HG03571 (cell line): ENCODE data around the gene OR2Y1.
"Not testable (repeated sequence)": the region's sequence is repeated elsewhere in the genome, so short reads cannot be mapped to it uniquely, and the experiment has no call there.

ENCODE experiments used
- ATAC-seq: cut with Tn5 transposase; IDR thresholded peaks from one replicate; pipeline ENCODE4 v1.9.1; 2021; ENCODE audit not compliant: unreplicated experiment

The OR2Y1 gene, protein sequence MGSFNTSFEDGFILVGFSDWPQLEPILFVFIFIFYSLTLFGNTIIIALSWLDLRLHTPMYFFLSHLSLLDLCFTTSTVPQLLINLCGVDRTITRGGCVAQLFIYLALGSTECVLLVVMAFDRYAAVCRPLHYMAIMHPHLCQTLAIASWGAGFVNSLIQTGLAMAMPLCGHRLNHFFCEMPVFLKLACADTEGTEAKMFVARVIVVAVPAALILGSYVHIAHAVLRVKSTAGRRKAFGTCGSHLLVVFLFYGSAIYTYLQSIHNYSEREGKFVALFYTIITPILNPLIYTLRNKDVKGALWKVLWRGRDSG

DNA sequence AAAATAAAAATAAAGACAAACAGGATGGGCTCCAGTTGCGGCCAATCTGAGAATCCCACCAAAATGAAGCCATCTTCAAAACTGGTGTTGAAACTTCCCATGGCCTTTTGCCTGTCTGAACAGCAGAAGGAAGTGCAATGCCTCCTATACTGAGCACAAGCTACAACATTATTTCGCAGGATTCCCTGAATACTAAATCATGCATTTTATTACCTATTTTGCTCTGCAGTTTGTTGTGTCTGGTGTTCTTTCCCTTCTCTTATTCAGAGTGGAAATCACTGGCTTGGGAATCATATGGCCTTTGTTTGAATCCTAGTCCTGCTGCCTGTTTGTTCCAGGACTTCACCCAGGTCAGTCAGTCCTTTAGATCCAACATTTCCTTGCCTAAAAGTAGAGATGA is at the start of gene OR2Y1:
Gene OR2Y1 (minus strand): TSS at position 101 of the 400 bp plus-strand sequence. CDS start 0 bp downstream, at position 101.
- no peak for ATAC-seq

DNA sequence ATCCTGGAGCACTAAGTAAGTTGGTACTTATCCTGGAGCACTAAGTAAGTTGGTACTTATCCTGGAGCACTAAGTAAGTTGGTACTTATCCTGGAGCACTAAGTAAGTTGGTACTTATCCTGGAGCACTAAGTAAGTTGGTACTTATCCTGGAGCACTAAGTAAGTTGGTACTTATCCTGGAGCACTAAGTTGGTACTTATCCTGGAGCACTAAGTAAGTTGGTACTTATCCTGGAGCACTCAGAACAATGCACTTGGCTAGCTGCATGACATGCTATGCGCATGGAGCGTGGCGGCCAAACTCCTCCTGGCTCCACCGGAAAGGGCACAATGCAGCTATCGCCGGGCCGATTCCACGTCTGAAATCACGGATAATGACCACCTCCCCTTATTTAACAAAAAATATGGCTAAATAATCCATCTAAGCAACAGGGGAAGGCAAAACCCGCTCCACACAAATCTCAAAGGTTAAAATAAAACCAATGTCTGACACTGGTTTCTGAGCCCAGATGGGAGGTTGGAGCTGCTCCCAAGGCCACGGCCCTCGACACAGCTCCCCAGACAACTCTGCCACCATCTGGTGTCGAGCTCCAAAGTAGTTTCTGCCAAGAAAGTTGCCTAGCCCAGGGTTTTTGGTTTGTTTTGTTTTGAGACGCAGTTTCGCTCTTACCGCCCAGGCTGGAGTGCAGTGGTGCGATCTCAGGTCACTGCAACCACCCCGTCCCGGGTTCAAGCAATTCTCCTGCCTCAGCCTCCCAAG is 49.0 kb upstream of the OR2Y1 start:
- ATAC-seq = not testable (repeated sequence)

DNA sequence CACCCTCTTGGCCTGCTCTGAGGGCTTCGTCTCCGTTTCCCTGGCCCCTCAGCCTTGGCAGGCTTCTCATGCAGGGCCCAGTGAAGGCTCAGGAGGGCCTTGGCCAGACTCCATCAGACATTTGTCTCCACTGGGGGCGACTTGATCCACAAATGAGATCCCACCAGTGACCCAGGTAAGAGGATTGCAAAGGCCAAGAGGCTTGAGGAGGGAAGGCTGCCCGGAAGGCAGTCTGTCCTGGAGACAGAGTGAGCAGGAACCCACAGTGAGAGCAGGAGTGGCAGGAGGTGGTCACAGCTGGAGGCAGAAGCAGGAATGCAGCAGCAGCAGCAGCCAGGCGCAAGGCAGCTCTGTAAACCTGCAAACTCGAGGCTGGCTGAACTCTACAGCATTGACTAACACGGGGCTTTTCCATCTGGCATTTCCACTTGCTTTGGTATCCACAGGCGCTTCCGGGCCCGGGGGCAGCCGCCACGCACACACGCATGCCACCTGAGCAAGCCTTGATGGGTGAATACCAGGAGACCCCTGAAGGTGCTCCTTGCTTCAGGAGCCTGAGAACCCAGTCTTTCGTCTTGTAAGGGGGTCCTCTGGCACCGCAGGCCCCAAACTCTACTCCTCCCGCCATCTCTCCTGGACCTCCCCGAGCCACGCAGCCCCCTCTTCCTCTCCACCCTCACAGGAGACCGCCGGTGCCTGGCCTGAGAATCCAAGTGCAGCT is 48.0 kb upstream of the OR2Y1 start:
- ATAC-seq = no peak

DNA sequence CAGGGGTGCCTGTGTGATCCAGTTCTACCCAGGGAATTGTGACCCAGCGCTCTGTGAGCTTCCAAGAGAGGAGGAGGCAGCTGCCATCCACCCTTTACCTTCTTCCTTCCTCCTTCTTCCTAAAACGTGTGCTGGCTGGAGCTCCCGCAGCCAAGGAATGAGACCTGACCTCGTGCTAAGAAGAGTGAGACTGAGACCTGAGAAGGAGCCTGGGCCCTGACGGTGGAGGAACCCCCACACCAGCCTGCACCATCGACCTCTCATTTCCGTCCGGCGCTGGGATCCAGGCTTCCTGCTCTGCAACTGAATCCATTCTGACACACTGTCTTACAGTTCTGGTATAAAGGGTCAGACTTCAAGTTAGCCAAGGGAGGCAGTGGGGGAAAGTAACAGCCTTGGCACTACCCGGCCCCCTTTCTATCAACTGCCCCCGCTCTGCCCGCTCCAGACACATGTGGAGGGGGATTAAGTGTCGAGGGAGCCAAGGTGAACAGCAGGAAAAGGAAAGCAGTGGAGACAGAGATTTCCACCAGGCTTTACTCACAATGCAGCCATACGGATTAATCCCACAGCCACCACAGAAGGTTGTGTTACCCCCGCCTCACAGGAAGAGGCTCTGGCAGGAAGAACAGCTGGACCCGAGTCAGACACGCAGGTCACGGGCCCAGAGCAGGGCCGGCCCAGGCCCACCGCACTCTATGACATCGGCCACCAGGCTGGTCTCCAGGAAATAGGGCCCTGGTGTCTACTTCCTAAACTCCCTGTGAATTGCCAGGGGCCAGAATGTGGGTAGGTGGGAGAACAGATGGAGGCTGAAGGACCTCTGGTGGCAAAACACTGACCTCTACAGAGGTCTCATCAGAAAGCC is 46.9 kb upstream of the OR2Y1 start:
- no peak for ATAC-seq

DNA sequence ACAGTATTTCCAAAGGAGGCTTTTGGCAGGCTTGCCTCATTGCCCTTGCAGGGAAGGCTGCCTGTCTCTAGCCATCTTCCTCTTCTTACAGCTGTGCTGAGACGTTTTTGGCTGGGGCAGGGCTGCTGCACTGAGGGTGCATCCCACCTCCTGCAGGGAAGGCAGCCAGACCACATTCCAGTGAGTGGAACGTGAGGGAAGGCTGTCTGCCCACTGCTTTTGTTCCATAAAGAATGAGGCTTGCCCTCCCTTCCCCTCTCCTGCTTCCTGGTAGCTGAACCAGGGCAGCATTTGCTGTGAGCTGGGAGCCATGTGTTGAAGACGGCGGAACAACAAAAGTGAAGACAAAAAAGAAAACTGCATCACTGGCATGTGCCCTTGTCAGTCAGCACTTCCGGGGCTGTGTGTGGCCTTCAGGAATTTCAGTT is 46.0 kb upstream of the OR2Y1 start:
- no peak for ATAC-seq

DNA sequence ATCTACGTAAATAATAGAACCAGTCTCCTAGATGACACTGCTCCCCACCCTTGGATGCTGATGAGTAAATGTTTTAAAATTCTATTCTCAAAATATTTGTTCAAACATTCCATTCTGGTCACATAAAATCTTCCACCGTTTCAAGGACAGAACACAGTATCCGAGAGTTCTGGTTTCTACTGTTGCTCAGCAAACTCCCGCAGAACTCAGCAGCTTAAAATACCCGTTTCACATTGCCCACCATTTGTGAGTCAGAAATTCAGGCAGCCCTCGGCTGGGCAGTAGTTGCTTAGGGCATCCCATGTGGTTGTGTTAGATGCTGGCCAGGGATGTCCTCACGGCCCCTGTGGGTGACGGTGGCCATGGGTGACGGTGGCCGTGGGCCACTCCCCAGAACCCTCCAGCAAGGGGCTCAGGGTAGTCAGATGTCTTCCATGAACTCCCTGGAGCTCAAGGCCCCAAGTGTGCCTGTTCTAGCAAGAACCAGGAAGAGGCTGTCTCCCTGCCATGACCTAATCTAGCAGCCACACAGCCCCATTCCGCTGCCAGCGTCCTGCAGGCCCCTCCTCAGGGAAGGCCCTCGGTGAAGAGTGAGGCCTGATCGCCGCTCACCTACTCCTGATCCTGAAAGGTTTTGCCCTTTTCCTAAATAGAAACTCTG is 45.4 kb upstream of the OR2Y1 start:
- no peak for ATAC-seq

DNA sequence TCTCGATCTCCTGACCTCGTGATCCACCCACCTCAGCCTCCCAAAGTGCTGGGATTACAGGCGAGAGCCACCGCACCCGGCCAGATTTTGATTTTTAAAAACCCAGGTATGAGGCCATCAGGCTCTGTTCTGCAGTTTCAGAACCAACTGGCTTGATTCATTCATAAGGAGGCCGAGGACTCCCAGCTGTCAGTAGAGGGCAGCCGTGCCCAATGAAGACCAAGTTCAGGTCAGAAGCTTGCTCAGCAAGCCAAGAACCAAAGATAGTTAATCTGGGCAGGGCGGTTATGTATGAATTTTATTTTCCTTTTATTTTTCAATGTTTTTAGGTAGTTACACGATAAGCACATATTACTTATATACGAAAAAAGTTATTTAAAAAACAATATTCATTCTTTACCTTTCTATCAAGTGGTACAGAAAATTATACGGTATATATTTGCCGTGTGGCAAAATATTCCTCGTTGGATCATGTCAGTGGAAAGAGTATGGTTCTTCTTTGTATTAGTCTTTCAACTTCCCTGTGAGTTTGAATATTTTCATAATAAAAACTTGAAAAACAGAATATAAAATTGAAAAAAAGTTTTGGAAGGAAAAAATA is 44.7 kb upstream of the OR2Y1 start:
- peak; percentile 65 for ATAC-seq

DNA sequence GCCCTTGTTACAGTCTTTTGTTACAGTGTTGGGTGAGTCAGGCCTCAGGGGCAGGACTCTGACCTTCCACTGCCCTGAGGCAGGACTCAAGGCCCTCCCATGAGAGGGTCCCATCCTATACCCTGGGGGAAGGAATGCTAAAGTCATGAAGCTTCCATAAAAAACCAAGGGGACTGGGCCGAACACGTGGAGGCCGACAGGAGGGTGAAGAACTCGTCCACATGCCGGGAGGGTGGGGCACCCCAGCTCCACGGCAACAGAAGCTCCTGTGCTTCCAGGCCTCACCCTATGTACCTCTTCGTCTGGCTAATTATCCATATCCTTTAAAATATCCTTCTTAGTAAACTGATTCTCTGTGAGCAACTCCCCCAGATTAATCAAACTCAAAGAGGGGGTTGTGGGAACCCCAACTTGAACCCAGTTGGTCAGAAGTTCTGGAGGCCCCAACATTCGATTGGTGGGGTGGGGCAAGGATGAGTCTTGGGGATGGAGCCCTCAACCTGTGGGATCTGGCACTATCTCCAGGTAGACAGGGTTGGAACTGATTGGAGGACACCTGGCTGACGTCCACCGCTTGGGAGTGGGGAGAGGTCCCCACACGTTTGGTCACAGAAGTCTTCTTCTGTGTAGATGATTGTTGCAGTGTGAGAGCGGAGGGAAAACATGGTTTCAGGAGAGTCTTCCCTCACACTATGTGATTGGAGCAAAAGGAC is 43.6 kb upstream of the OR2Y1 start:
- ATAC-seq = no peak

DNA sequence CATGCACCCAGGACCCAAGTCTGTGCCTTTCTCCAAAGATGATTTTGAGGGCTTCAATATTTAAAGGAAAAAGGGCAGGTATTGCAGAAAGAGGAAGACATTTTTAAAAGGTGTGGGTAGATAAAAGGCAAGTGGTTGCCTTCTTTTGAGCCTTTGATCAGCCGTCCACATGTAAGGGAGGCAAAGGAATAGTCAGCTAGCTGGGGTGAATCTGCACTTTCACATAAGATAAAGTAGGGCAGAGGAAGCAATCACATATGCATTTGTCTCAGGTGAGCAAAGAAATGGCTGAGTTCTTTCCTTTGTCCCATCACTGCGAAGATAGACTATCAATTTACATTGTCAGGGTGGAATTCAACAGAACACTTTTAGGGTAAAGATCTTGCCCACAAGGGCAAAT is 42.9 kb upstream of the OR2Y1 start:
- ATAC-seq = no peak

DNA sequence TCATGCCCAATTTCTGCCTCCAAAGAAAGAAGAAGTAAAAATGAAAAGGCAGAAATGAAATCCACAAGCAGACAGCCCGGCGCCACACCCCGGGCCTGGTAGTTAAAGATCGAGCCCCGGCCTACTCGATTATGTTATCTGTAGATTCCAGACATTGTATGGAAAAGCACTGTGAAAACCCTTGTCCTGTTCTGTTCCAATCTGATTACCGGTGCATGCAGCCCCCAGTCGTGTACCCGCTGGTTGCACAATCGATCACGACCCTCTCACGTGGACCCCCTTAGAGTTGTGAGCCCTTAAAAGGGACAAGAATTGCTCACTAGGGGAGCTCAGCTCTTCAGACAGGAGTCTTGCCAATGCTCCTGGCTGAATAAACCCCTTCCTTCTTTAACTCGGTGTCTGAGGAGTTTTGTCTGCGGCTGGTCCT is 42.1 kb upstream of the OR2Y1 start:
- not testable (repeated sequence) for ATAC-seq

DNA sequence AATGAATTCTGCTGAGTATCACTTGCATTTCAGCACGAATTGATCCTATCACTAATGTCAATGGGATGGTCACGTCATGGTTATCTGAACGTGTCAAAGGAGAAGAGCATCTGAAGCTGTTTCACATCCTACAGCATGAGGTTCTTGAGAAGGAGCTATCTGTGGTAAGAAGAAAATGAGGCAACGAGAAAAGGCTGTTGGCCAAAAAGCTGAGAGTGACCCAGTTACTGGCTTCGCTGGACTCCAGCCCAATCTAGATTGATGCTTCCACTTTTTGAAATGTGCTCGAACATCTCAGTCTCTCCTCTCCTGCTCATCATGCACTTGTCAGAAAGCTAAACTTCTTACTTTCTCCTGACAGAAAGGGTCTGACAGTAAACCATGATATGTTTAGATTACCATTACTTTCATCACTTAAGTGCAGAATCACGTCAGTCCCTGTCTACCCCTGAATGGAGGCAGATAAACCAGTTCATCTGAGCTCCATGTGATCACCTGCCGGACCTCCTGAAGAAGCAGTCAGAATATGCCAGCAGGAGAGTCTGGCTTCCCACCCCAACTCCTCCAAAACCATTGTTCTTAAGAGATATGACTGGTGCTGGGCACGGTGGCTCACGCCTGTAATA is 40.2 kb upstream of the OR2Y1 start:
- ATAC-seq = no peak

DNA sequence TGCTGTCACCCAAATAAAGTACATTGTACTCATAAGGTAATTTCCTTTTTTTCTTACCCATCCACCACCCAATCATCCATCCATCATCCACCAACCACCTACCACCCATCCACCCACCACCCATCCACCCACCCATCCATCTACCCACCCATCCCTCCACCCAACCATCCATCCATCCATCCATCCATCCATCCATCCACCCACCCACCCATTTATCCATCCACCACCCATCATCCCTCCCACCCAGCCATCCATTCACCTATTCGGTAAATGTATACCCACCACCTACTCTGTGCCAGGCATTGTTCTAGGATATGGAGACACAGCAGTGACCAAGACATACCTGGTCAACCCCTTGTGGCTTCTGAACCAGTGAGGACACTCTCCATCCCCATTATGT is 37.6 kb upstream of the OR2Y1 start:
- ATAC-seq = no peak

DNA sequence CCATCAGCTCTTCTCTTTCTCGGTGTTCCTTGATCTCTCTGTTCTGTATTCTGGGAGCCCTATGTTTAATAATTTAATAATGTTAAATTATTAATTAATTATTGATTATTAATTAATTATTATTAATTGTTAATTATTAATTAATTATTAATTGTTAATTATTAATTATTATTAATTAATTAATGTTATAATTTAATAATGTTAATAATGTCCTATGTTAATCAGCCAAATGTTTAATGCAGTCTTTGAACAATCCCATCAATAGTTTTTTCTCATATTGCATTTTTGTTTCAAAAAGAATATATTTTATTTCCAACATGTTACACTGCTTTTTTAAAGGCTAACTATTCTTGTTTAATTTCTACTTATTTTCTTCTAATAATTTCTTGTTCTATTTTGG is 36.5 kb upstream of the OR2Y1 start:
- no peak for ATAC-seq

DNA sequence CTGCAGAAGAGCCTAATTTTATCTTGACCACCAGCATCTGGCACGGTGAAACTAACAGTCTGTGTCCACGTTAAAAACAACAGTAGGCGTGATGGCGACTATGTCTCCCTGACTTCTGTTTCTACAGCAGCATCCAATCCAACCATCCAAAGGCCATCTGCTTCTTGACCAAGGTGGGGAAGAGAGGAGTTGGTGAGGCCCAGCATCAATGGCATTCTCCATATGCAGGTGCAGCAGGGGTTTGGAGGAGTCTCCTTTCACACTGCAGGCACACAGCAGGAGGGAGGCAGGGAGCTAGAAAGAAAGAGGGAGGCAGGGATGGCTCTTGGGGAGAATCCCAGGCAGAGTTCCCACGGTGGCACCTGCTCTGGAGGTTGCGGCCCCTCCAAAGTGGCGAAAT is 35.8 kb upstream of the OR2Y1 start:
- no peak for ATAC-seq

DNA sequence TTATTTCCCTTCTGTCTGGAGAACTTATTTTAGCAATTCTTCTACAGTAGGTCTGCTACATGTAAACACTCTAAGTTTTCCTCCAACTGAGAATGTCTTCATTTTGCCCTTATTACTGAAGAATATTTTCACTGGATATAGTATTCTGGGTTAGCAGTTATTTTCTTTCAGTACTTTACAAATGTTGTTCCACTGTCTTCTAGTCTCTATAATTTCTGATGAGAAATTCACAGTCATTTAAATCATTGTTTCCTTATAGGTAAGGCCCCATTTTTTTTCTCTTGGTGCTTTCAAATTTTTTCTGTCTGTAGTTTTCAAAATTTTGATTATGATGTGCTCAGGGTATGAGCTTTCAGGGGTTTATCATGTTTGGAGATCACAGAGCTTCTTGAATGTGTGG is 32.0 kb upstream of the OR2Y1 start:
- ATAC-seq = no peak

DNA sequence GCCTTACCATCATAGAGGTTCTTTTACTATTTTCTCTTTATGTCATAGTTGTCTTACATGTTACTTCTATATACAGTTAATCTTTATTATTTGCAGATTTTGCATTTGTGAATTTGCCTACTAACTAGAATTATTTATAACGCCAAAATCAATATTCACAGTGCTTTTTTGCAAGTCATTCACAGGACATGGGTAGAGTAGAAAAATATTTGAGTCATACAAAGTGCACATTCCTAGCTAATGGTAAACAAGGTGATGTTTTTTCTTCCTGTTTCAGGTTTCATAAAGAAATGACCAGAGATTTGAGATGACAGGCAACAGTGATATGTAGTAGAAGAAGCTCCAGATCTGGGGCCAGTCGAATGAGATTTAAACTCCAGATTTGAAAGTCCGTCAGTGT is 30.0 kb upstream of the OR2Y1 start:
- no peak for ATAC-seq

DNA sequence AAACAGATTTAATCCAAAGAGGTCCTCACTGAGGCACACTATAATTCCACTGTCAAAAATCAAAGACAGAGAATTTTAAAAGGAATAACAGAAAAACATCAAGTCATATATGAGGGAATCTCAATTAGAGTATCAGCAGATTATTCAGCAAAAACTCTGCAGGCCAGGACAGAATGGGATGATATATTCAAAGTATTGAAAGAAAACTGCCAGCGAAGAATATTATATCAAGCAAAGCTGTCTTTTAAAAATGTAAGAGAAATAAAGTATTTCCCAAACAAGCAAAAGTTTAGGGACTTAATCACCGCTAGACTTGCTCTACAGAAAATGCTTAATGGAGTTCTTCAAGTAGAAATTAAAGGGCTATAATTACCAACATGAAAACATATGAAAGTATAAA is 15.7 kb upstream of the OR2Y1 start:
- ATAC-seq = no peak

DNA sequence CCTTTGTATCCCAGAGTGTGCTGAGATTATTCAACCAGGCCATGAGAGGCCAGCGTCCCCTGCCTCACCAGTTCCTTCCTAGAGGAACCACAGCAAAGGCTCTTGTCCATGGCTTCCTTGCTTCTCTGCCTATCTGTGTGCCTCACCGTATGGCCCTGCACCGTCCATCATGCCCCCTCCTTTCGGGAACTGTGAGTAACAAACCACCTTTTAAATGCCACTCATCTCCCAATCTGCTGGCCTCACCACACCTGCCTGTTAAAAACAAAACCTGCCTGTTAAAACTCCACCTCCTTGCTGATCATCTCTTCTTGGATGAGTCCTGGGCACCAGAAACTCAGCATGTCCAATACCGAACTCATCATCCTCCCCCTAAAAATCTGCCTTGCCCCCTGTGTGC is 4.4 kb upstream of the OR2Y1 start:
- ATAC-seq = no peak

DNA sequence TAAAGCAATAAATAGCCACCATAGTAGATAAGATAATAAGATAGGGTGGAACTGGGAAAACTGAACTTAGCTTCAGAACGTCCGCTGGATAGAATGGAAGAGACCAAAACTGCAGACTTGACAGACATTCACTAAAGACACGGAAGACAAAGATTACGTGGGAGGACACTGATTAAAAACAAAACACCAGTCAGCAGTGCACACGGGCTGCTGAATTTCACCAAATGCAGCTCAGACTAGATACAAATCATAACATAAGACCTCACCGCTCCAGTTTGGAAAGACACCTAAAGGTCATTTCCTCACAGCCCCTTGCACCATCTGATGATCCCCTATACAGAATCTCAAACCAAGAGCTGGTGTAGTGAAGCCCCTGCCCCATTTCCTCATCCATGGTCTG is 2.9 kb upstream of the OR2Y1 start:
- ATAC-seq = no peak
